GM18868 (cell line): ENCODE data around the gene UBL5.

Source experiments
- ATAC-seq: cut with Tn5 transposase; IDR thresholded peaks from one replicate; pipeline ENCODE4 v1.9.1; 2021; ENCODE audit warnings: mild to moderate bottlenecking, moderate library complexity; ENCODE audit not compliant: unreplicated experiment

Gene UBL5

GRCh38 chr19:9849791-9850190 is 22.1 kb downstream of the UBL5 start:
- ATAC-seq = no peak

- ATAC-seq = no peak
These were observed 22.7 kb downstream of the UBL5 start for GRCh38 chr19:9850235-9850959.

- no peak for ATAC-seq
These were observed 26.6 kb downstream of the UBL5 start for GRCh38 chr19:9854282-9854846.

- ATAC-seq = no peak
These were observed 28.9 kb downstream of the UBL5 start for GRCh38 chr19:9856609-9857008.

GRCh38 chr19:9857076-9857721 is 29.5 kb downstream of the UBL5 start:
- no peak for ATAC-seq

GRCh38 chr19:9857920-9858746 is 30.4 kb downstream of the UBL5 start:
- ATAC-seq = no peak

- ATAC-seq = no peak
These were observed 31.0 kb downstream of the UBL5 start for GRCh38 chr19:9858766-9859165.

- no peak for ATAC-seq
These were observed 32.7 kb downstream of the UBL5 start for GRCh38 chr19:9860407-9860806.

GRCh38 chr19:9861503-9861902 is 33.8 kb downstream of the UBL5 start:
- no peak for ATAC-seq

GRCh38 chr19:9862938-9863337 is 35.2 kb downstream of the UBL5 start:
- no peak for ATAC-seq

GRCh38 chr19:9863759-9864158 is 36.0 kb downstream of the UBL5 start:
- no peak for ATAC-seq

GRCh38 chr19:9865732-9866501 is 38.2 kb downstream of the UBL5 start:
- ATAC-seq = no peak

GRCh38 chr19:9868983-9869617 is 41.4 kb downstream of the UBL5 start:
- ATAC-seq = no peak

- ATAC-seq = no peak
These were observed 44.1 kb downstream of the UBL5 start for GRCh38 chr19:9871626-9872338.

- ATAC-seq = no peak
These were observed 45.0 kb downstream of the UBL5 start for GRCh38 chr19:9872618-9873242.

GRCh38 chr19:9875031-9875627 is 47.4 kb downstream of the UBL5 start:
- no peak for ATAC-seq

- ATAC-seq = no peak
These were observed 48.1 kb downstream of the UBL5 start for GRCh38 chr19:9875796-9876195.

- no peak for ATAC-seq
These were observed 50.2 kb downstream of the UBL5 start for GRCh38 chr19:9877780-9878510.
